ENCODE measurements around the gene KIRREL1. TPM values are rescaled to one million over a fixed set of nuclear protein-coding genes. Genes with fewer than 3 reads are reported as not detected.
"Not testable (repeated sequence)": the region's sequence is repeated elsewhere in the genome, so short reads cannot be mapped to it uniquely, and the experiment has no call there.

The KIRREL1 gene
- total RNA-seq, 6 experiments from 2014 or later = 99.5 to 121 (median 107) TPM

GRCh38 chr1:158121604-158122254 is 128.3 kb downstream of the KIRREL1 start:
- peak; percentile 36 for DNase-seq
- peaks cover 27% of the 10 kb centered on the region for H3K4me1 Mint-ChIP-seq (ENCODE audit: low read depth)
- H3K36me3 Mint-ChIP-seq (ENCODE audit: low read depth) = no peaks in the 10 kb centered on the region
- no peak overlapping the region for H3K4me3 Mint-ChIP-seq
- no peaks in the 10 kb centered on the region for H3K9me3 Mint-ChIP-seq
- TF ChIP-seq, protein P1, sequence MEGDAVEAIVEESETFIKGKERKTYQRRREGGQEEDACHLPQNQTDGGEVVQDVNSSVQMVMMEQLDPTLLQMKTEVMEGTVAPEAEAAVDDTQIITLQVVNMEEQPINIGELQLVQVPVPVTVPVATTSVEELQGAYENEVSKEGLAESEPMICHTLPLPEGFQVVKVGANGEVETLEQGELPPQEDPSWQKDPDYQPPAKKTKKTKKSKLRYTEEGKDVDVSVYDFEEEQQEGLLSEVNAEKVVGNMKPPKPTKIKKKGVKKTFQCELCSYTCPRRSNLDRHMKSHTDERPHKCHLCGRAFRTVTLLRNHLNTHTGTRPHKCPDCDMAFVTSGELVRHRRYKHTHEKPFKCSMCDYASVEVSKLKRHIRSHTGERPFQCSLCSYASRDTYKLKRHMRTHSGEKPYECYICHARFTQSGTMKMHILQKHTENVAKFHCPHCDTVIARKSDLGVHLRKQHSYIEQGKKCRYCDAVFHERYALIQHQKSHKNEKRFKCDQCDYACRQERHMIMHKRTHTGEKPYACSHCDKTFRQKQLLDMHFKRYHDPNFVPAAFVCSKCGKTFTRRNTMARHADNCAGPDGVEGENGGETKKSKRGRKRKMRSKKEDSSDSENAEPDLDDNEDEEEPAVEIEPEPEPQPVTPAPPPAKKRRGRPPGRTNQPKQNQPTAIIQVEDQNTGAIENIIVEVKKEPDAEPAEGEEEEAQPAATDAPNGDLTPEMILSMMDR (IDR thresholded peaks at IDR 0.05) = peak; percentile 78
- peaks cover 21% of the 10 kb centered on the region for H3K27me3 Mint-ChIP-seq (ENCODE audit: insufficient read depth)
- H3K27ac Mint-ChIP-seq = no peak overlapping the region

DNA sequence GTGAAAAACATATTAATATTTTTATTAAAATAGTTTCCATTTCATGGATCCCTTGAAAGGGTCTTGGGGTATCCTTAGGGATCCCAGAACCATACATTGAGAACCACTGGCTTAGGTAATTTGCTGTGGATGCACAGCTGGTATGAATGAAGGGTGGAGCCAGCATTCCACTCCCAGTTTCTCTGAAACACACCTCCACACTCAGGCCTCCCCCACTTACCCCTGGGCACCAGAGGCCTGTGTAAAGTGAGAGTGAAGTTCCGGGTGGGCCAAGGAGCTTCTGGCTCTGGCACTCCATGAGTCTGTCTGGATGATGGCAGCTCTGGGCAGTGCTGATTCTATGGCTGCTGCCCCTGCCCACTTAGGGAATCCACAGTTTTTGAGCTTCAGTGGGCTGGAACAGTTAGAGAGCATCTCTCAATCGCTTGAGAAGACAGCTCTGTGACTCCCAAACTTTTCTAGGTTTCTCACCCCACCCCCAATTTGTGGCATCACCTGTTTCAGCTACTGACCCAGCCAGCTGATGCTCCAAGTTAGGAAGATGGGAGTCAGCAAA is 129.5 kb downstream of the KIRREL1 start:
- TF ChIP-seq, protein P1 (IDR thresholded peaks at IDR 0.05) = no peak
- H3K9me3 Mint-ChIP-seq = no peaks in the 10 kb centered on the region
- H3K36me3 Mint-ChIP-seq (ENCODE audit: low read depth) = no peaks in the 10 kb centered on the region
- H3K27ac Mint-ChIP-seq = no peak overlapping the region
- DNase-seq = no peak
- no peak overlapping the region for H3K4me3 Mint-ChIP-seq
- peaks cover 29% of the 10 kb centered on the region for H3K27me3 Mint-ChIP-seq (ENCODE audit: insufficient read depth)
- H3K4me1 Mint-ChIP-seq (ENCODE audit: low read depth) = peaks cover 23% of the 10 kb centered on the region

GRCh38 chr1:158124034-158124433 is 130.6 kb downstream of the KIRREL1 start:
- peaks cover 25% of the 10 kb centered on the region for H3K27me3 Mint-ChIP-seq (ENCODE audit: insufficient read depth)

DNA sequence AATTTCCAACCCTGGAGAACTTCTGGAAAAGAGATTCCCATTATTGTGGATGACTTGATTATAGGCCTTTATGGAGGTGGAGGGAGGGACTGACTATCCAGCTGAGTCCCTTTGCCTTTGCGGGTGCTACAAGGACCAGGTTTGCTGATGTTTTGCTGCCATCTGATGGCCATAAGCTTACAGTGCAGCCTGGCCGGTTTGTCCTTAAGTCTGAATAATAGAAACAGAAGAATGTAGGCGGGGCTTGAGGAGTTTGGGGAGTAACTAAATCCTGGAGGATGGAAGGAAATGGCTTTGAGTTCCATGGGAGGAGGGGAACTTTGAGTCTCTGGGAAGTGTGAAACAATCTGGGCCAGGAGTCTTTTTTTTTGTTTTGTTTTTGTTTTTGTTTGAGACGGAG is 131.6 kb downstream of the KIRREL1 start:
- Mint-ChIP-seq H3K4me1 (ENCODE audit: low read depth) (peaks cover 11% of the 10 kb centered on the region; the same call in 1 of the 2 replicates), H3K27me3 (ENCODE audit: insufficient read depth) (peaks cover 20% of the 10 kb centered on the region), H3K9me3 (no peaks in the 10 kb centered on the region), H3K27ac (no peak overlapping the region), H3K36me3 (ENCODE audit: low read depth) (no peaks in the 10 kb centered on the region), H3K4me3 (no peak overlapping the region)
- TF ChIP-seq, protein P1 (IDR thresholded peaks at IDR 0.05) = peak; percentile 93
- peak; percentile 84 for DNase-seq

More at GRCh38 chr1:158124034-158124433, 130.6 kb downstream of the KIRREL1 start:
- Mint-ChIP-seq H3K27ac (no peak overlapping the region), H3K4me3 (no peak overlapping the region), H3K9me3 (no peaks in the 10 kb centered on the region), H3K36me3 (ENCODE audit: low read depth) (no peaks in the 10 kb centered on the region), H3K4me1 (ENCODE audit: low read depth) (peaks cover 12% of the 10 kb centered on the region)
- no peak for DNase-seq
- TF ChIP-seq, protein P1 (IDR thresholded peaks at IDR 0.05) = no peak

GRCh38 chr1:158126425-158126824 is 133.0 kb downstream of the KIRREL1 start:
- H3K9me3 Mint-ChIP-seq = no peaks in the 10 kb centered on the region
- H3K27ac Mint-ChIP-seq = no peak overlapping the region
- H3K27me3 Mint-ChIP-seq (ENCODE audit: insufficient read depth) = peaks cover 15% of the 10 kb centered on the region
- H3K36me3 Mint-ChIP-seq (ENCODE audit: low read depth) = no peaks in the 10 kb centered on the region
- TF ChIP-seq, protein P1 (IDR thresholded peaks at IDR 0.05) = no peak
- peaks cover 5% of the 10 kb centered on the region; the same call in 1 of the 2 replicates for H3K4me1 Mint-ChIP-seq (ENCODE audit: low read depth)
- no peak overlapping the region for H3K4me3 Mint-ChIP-seq
- no peak for DNase-seq

GRCh38 chr1:158128531-158128930 is 135.1 kb downstream of the KIRREL1 start:
- H3K9me3 Mint-ChIP-seq; H3K4me1 Mint-ChIP-seq (ENCODE audit: low read depth); DNase-seq; H3K27ac Mint-ChIP-seq; H3K4me3 Mint-ChIP-seq; H3K36me3 Mint-ChIP-seq (ENCODE audit: low read depth): not testable (repeated sequence)
- H3K27me3 Mint-ChIP-seq (ENCODE audit: insufficient read depth) = peaks cover 13% of the 10 kb centered on the region

Measured in HFFc6 (cell line).